Neural cell (in vitro differentiated cells): ENCODE measurements around the gene VAV2. TPM values are rescaled to one million over a fixed set of nuclear protein-coding genes. Genes with fewer than 3 reads are reported as not detected.

Experiments
- H2AFZ ChIP-seq: fragments of 200-600, 300-800 bp; sonication (generic), shearing (Covaris generic); 2 replicates; pipeline ENCODE4 v1.6.0; 2014; ENCODE audit warnings: low read depth, mild to moderate bottlenecking, antibody characterized with exemption, low read length, moderate library complexity
- H3F3A ChIP-seq: fragments of 200-600 bp; shearing (Covaris generic); 2 replicates; pipeline ENCODE4 v1.6.1; 2016; ENCODE audit warnings: mild to moderate bottlenecking, moderate library complexity, mixed read lengths, antibody characterized with exemption, low read length; ENCODE audit not compliant: insufficient read depth, poor library complexity, severe bottlenecking
- H3K27ac ChIP-seq: fragments of 200-600, 300-800 bp; sonication (generic), shearing (Covaris generic); 2 replicates; pipeline ENCODE4 v1.5.1; 2014; ENCODE audit warnings: mild to moderate bottlenecking, low read length, moderate library complexity
- H3K27me3 ChIP-seq: fragments of 300-800, 200-600 bp; sonication (generic), shearing (Covaris generic); 2 replicates; pipeline ENCODE4 v1.6.0; 2014; ENCODE audit warnings: mild to moderate bottlenecking, low read depth, low read length, moderate library complexity; ENCODE audit not compliant: insufficient read depth
- H3K36me3 ChIP-seq: fragments of 300-800, 200-600 bp; sonication (generic), shearing (Covaris generic); 2 replicates; pipeline ENCODE4 v1.5.1; 2014; ENCODE audit warnings: mild to moderate bottlenecking, antibody characterized with exemption, low read length, moderate library complexity; ENCODE audit not compliant: insufficient read depth
- H3K4me2 ChIP-seq: fragments of 300-800, 200-600 bp; sonication (generic), shearing (Covaris generic); 2 replicates; pipeline ENCODE4 v1.6.0; 2014; ENCODE audit warnings: mild to moderate bottlenecking, low read length
- H3K4me3 ChIP-seq: fragments of 300-800, 200-600 bp; sonication (generic), shearing (Covaris generic); 2 replicates; pipeline ENCODE4 v1.5.1; 2014; ENCODE audit warnings: mild to moderate bottlenecking, low read length, moderate library complexity
- H3K79me2 ChIP-seq: fragments of 200-600 bp; shearing (Covaris generic); replicated peaks from 2 replicates; pipeline ENCODE4 v1.6.0; 2014; ENCODE audit warnings: mild to moderate bottlenecking, low read length, moderate library complexity; ENCODE audit not compliant: insufficient read depth
- H3K9ac ChIP-seq: fragments of 300-800, 200-600 bp; sonication (generic), shearing (Covaris generic); 2 replicates; pipeline ENCODE4 v1.6.1; 2016; ENCODE audit warnings: mild to moderate bottlenecking, low read length, mixed read lengths
- H3K9me2 ChIP-seq: fragments of 200-600 bp; shearing (Covaris generic); 2 replicates; pipeline ENCODE4 v1.6.1; 2016; ENCODE audit warnings: mild to moderate bottlenecking, low read length, mixed read lengths; ENCODE audit not compliant: insufficient read depth
- H3K9me3 ChIP-seq: fragments of 200-600, 300-800 bp; sonication (generic), shearing (Covaris generic); 2 replicates; pipeline ENCODE4 v1.6.1; 2016; ENCODE audit warnings: mild to moderate bottlenecking, mixed run types, low read length, moderate library complexity, mixed read lengths
- H4K20me1 ChIP-seq: fragments of 200-600 bp; shearing (Covaris generic); 2 replicates; pipeline ENCODE4 v1.6.1; 2016; ENCODE audit warnings: mild to moderate bottlenecking, mixed run types; ENCODE audit not compliant: insufficient read depth
- EP300 ChIP-seq: fragments of 450-650 bp; conservative IDR thresholded peaks from 2 replicates; pipeline ENCODE4 v1.6.1; 2014; ENCODE audit warnings: antibody characterized with exemption, mild to moderate bottlenecking, moderate library complexity; ENCODE audit not compliant: poor library complexity, severe bottlenecking
- EZH2 ChIP-seq: fragments of 200-600, 300-800 bp; shearing (Covaris generic), sonication (generic); IDR thresholded peaks from 2 replicates; pipeline ENCODE4 v1.6.1; 2014; ENCODE audit warnings: antibody characterized with exemption, low read length, borderline replicate concordance, mild to moderate bottlenecking; ENCODE audit not compliant: insufficient read depth, poor library complexity, severe bottlenecking
- MXI1 ChIP-seq: fragments of 450-650 bp; conservative IDR thresholded peaks from 2 replicates; pipeline ENCODE4 v1.6.1; 2014; ENCODE audit warnings: antibody characterized with exemption, mild to moderate bottlenecking; ENCODE audit not compliant: poor library complexity, severe bottlenecking
- POLR2AphosphoS5 ChIP-seq: IDR thresholded peaks from 2 replicates; pipeline ENCODE4 v1.6.1; 2012
- RAD21 ChIP-seq: fragments of 450-650 bp; conservative IDR thresholded peaks from 2 replicates; pipeline ENCODE4 v1.6.1; 2014; ENCODE audit warnings: antibody characterized with exemption, mild to moderate bottlenecking, moderate library complexity
- REST ChIP-seq: IDR thresholded peaks from 2 replicates; pipeline ENCODE4 v1.6.1; 2012; ENCODE audit warnings: borderline replicate concordance
- SMC3 ChIP-seq: fragments of 450-650 bp; conservative IDR thresholded peaks from 2 replicates; pipeline ENCODE4 v1.6.1; 2014; ENCODE audit warnings: antibody characterized with exemption, mild to moderate bottlenecking, moderate library complexity; ENCODE audit not compliant: poor library complexity
- TAF1 ChIP-seq: IDR thresholded peaks from 2 replicates; pipeline ENCODE4 v1.6.1; 2012; ENCODE audit warnings: low read depth
- polyA plus RNA-seq: library from polyadenylated mRNA; depleted of rRNA; stranded (reverse); fragments of >200 nt; gene quantifications from 2 replicates; pipeline ENCODE4 v1.2.3, GENCODE V29; 2014
- TF ChIP-seq, protein P1 (sequence below): fragments of 450-650 bp; IDR thresholded peaks from 2 replicates; pipeline ENCODE4 v1.5.1; 2014; ENCODE audit warnings: antibody characterized with exemption, mild to moderate bottlenecking, moderate library complexity; ENCODE audit not compliant: poor library complexity, severe bottlenecking

Gene VAV2
- polyA plus RNA-seq, 1 donor from 2014 or later = 35.2 TPM

GRCh38 chr9:133976191-133976861 lies 15.8 kb downstream of the VAV2 start:
- Histone ChIP-seq H3K36me3 (no peaks in the 10 kb centered on the region), H3K9me2 (no peaks in the 10 kb centered on the region), H3K4me3 (no peak overlapping the region), H3F3A (no peaks in the 10 kb centered on the region), H3K9ac (no peak overlapping the region), H3K4me2 (no peak overlapping the region), H4K20me1 (no peaks in the 10 kb centered on the region), H3K9me3 (no peaks in the 10 kb centered on the region), H3K27ac (no peak overlapping the region), H3K27me3 (no peaks in the 10 kb centered on the region), H2AFZ (no peak overlapping the region), H3K79me2 (peaks cover 37% of the 10 kb centered on the region)
- TF ChIP-seq TAF1 (no peak), EZH2 (no peak), POLR2AphosphoS5 (no peak), EP300 (no peak), SMC3 (no peak), RAD21 (no peak), REST (no peak), MXI1 (no peak)
- TF ChIP-seq, protein P1, sequence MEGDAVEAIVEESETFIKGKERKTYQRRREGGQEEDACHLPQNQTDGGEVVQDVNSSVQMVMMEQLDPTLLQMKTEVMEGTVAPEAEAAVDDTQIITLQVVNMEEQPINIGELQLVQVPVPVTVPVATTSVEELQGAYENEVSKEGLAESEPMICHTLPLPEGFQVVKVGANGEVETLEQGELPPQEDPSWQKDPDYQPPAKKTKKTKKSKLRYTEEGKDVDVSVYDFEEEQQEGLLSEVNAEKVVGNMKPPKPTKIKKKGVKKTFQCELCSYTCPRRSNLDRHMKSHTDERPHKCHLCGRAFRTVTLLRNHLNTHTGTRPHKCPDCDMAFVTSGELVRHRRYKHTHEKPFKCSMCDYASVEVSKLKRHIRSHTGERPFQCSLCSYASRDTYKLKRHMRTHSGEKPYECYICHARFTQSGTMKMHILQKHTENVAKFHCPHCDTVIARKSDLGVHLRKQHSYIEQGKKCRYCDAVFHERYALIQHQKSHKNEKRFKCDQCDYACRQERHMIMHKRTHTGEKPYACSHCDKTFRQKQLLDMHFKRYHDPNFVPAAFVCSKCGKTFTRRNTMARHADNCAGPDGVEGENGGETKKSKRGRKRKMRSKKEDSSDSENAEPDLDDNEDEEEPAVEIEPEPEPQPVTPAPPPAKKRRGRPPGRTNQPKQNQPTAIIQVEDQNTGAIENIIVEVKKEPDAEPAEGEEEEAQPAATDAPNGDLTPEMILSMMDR = no peak

GRCh38 chr9:133975511-133975910 lies 16.6 kb downstream of the VAV2 start:
- no peak for TF ChIP-seq MXI1
- TF ChIP-seq EZH2 = no peak
- TF ChIP-seq, protein P1 = no peak
- TF ChIP-seq REST = no peak
- TF ChIP-seq TAF1 = no peak
- TF ChIP-seq RAD21 = no peak
- TF ChIP-seq EP300 = no peak
- no peak for TF ChIP-seq POLR2AphosphoS5
- no peak for TF ChIP-seq SMC3
- no peak overlapping the region for H3K9ac ChIP-seq
- no peak overlapping the region for H3K27ac ChIP-seq
- H2AFZ ChIP-seq = no peak overlapping the region
- H3K27me3 ChIP-seq = no peaks in the 10 kb centered on the region
- no peaks in the 10 kb centered on the region for H4K20me1 ChIP-seq
- no peaks in the 10 kb centered on the region for H3F3A ChIP-seq
- H3K9me2 ChIP-seq = no peaks in the 10 kb centered on the region
- no peaks in the 10 kb centered on the region for H3K9me3 ChIP-seq
- H3K79me2 ChIP-seq = peaks cover 44% of the 10 kb centered on the region
- no peaks in the 10 kb centered on the region for H3K36me3 ChIP-seq
- H3K4me3 ChIP-seq = no peak overlapping the region
- H3K4me2 ChIP-seq = no peak overlapping the region
